Lung microvascular endothelial cell (primary cell): Measurements from ENCODE around the gene ZFAND5. TPM values are rescaled to one million over a fixed set of nuclear protein-coding genes. Genes with fewer than 3 reads are reported as not detected.

ENCODE experiments used
- DNase-seq, 2 donors: peaks; one replicate each; pipeline versions ENCODE4 v3.0.0 to v3.0.0-alpha.2; 2010; ENCODE audit warnings: low read depth in 2 of 2
- total RNA-seq: library from RNA; depleted of rRNA; stranded (reverse); fragments of >200 nt; gene quantifications from 2 replicates; pipeline ENCODE4 v1.2.1, GENCODE V29; 2014

Gene ZFAND5
- total RNA-seq, 1 donor from 2014 or later: 72.6 TPM

GRCh38 chr9:72324974-72325373, 40.0 kb downstream of the ZFAND5 start:
- no peak for DNase-seq

GRCh38 chr9:72322678-72323077, 42.3 kb downstream of the ZFAND5 start:
- DNase-seq: no peak

- DNase-seq: no peak
Measured at GRCh38 chr9:72322259-72322658, 42.7 kb downstream of the ZFAND5 start.

- no peak for DNase-seq
Measured at GRCh38 chr9:72315510-72316311, 49.3 kb downstream of the ZFAND5 start.

GRCh38 chr9:72315089-72315509, 49.9 kb downstream of the ZFAND5 start:
- peak in 1 of 2 donors; percentile 34 for DNase-seq

GRCh38 chr9:72313507-72313906, 51.5 kb downstream of the ZFAND5 start:
- no peak for DNase-seq

GRCh38 chr9:72312386-72312987, 52.5 kb downstream of the ZFAND5 start:
- DNase-seq: no peak

GRCh38 chr9:72309364-72310133, 55.5 kb downstream of the ZFAND5 start:
- no peak for DNase-seq

GRCh38 chr9:72306761-72307160, 58.2 kb downstream of the ZFAND5 start:
- no peak for DNase-seq

- DNase-seq: no peak
Measured at GRCh38 chr9:72305707-72306106, 59.3 kb downstream of the ZFAND5 start.

- DNase-seq: peak; percentile 81 to 97
Measured at GRCh38 chr9:72305102-72305546, 59.9 kb downstream of the ZFAND5 start.

- DNase-seq: no peak
Measured at GRCh38 chr9:72304538-72304937, 60.5 kb downstream of the ZFAND5 start.

Other genes starting within 250 kb of the ZFAND5 start
- gene GDA, start 215.8 kb downstream of the ZFAND5 start, total RNA-seq: not detected in 2 replicates
- gene TMC1, start 156.4 kb upstream of the ZFAND5 start, total RNA-seq: 0.20 and 0.22 TPM in 2 replicates